ELF-1 (cell line): ENCODE measurements around the gene AKR1B15.
"Not testable (repeated sequence)": the region's sequence is repeated elsewhere in the genome, so short reads cannot be mapped to it uniquely, and the experiment has no call there.

Source experiments
- DNase-seq: peaks from one replicate; pipeline ENCODE4 v3.0.0-alpha.2; 2016; ENCODE audit warnings: low read depth, low spot score

The AKR1B15 gene

DNA sequence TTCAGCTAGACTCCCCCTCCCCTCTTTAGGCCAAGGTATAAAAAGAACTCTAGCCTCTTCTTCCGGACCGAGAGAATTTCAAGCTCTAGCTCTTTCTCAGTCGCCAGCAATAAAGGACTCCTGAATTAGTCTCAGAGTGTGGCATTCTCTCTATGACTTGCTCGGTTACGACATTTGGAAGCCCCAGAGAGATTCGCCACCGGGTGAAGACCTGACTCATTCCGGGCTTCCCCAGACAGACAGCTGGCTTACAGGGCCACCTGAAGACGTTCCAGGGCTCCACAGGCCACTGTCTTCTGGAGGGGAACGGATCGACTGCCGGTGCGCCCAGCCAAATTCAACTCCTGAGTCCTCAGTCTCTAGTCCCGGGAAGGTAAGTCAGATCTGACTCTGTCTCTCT lies at the start of gene AKR1B15:
Gene AKR1B15, plus strand, starts transcription at position 234 of the 400 bp plus-strand sequence. CDS start 15,510 bp downstream, outside the sequence.
- peak; percentile 39 for DNase-seq

DNA sequence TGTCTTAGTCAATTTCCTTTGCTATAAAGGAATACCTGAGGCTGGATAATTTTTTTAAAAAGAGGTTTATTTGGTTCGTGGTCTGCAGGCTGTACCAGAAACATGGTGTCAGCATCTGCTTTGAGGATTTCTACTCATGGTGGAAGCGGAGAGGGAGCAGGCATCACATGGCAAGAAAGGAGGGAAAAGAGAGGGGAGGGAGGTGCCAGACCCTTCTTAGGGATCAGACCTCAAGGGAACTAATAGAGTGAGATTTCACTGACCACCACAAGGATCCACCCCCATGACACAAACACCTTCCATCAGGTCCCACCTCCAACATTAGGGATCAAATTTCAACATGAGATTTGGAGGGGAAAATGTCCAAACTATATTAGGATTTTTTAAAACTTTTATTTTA lies 48.5 kb upstream of the AKR1B15 start:
- DNase-seq: no peak

DNA sequence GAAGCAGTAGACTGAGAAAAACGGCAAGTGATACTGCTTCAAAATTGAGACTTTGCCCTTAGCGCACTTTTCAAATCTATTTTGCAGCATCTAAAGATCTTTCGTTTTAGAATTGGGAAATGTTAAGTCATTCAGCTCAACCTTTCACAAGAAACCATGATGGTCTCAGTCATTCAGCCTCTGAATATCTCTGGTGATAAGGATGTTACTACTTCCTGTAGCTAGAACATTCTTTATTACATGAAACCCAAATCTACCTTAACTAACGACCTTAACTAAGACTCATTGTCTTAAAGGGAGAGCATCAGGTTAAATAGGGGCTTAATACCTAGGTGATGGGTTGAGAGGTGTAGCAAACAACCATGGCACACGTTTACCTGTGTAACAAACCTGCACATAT lies 47.9 kb upstream of the AKR1B15 start:
- no peak for DNase-seq

DNA sequence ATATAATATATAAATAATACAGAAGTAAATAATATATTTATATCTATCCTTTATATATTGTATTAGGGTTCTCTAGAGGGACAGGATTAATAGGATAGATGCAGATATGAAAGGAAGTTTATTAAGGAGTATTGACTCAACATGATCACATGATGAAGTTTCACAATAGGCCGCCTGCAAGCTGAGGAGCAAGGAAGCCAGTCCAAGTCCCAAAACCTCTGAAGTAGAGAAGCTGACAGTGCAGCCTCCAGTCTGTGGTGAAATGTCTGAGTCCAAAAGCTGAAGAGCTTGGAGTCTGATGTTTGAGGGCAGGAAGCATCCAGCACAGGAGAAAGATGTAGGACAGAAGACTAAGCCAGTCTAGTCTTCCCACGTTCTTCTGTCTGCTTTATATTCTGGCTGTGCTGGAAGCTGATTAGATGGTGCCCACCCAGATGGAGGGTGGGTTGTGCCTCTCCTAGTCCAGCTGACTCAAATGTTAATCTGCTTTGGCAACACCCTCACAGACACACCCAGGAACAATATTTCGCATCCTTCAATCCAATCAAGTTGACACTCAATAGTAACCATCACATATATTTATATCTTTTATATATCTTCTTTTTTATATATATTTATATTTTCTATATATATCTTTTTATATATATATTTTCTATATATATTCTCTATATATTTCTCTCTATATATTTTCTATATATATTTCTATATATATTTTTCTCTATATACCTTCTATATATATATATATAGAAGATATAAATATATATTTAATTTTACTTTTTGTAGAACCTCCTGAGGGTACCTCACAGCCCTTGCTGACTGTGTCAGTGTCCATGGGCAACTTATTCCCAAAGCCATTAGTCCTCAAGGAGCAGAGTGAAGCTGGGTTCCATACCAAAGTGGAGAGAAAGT lies 46.2 kb upstream of the AKR1B15 start:
- DNase-seq: no peak

DNA sequence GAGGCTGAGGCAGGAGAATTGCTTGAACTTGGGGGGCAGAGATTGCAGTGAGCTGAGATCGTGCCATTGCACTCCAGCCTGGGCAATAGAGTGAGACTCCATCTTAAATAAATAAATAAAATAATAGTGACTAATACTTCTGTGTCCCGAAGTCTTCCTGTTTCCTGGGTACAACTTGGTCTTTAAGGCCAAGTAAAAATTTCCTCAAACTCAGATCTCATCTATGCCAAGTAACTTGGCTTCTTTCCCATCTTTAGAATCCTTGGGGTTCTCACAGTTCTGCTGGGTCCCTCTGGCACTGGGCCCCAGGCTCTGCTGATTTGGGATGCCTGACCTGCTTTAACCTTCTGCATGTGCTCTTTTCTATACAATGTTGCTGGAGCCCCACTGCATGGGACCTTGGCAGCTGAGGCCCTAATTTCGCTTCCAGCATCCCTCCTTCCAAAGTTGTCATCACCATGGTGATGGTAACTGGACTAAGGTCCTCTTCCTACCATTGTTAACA lies 44.2 kb upstream of the AKR1B15 start:
- DNase-seq: no peak

DNA sequence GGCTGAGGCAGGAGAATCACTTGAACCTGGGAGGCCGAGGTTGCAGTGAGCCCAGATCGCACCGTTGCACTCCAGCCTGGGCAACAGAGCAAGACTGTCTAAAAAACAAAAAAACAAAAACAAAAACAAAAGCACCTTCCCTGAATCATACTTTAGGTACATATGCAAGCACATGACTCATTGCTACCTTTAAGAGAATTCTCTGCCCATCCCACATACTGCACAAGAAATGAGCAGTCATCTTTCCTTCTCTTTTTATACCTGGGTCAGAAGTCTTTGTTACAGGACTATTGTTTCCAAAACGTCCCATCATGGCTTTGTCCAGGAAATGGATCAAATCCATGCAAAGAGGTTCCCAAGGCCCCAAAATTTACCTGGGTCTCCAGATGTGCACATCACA lies 43.1 kb upstream of the AKR1B15 start:
- no peak for DNase-seq

DNA sequence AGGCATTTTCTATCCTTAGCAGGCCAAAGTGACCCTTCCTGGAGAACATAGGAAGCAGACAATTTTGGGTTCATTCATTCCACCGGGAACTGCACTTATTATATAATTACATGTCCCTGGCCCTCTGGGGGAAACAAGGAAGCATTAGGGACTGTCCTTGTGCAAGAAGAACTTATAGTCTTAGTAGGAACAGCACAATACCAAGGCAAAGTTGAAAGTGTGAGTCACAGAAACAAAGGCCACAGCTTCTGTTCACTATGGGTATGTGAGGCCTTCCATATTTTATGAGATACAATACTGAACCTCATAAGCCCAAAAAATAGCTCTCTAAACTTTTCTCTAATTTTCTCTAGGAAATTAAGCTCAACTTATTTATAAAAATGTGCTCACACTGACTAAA lies 39.9 kb upstream of the AKR1B15 start:
- DNase-seq: no peak

DNA sequence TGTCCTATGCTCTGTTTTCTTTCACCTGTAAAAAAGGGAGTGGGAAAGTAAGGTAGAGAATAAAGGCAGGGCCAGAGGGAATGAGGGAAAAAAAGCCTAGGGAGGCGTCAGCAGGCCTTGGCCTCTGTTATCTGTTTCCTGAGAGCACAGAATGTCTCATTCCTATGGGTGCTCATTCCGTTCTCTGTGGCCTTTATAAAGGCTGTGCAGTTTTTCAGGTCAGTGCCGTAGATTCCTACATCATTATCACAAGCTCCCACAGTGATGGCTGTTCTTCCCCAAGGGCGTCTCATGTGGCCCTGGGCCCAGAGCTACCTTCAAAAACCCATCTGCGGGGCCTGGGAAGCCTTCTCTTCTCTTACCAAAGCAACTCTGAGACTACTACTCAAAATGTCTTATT lies 38.3 kb upstream of the AKR1B15 start:
- no peak for DNase-seq

DNA sequence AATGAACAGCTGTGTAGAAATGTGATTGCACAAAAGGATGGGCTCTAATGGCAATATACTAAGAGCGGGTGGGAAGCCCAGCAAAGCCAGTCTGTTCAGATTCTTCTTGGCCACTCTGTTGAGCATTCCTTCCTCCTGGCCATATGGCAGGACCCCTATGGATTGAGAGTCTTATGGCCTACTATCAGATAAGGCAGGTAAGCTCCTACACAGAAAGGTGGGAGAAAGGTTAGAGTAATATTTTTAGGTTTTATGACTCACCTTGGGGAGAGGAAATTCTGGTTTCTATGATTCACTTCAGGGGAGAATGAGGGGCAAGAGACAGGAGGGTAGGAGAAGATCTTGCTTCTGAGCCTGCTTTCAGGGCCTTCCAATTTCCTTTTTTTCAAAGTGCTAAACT lies 36.6 kb upstream of the AKR1B15 start:
- no peak for DNase-seq

DNA sequence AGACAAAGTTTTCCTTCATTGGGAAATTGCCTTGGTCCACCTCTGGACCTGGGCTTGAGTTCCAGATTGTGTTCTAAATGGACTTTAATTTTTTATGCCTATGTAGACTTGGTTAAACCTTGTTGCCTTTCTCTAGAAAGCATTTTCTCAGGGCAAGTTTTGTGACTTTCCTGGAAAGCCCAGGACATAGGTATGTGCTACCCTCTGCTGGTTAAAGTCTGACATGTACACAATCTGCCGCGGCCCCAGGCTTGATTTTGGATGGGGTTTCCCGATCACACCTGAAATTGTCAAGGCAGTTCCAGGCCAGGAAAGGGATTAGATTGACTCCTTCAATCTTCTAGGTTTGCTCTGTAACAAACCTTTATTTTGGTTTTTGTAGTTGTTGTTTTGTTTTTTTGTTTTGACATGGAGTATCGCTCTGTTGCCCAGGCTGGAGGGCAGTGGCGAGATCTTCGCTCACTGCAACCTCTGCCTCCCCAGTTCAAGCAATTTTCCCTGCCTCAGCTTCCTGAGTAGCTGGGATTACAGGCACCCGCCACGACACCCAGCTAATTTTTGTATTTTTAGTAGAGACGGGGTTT lies 35.6 kb upstream of the AKR1B15 start:
- DNase-seq: peak; percentile 56

DNA sequence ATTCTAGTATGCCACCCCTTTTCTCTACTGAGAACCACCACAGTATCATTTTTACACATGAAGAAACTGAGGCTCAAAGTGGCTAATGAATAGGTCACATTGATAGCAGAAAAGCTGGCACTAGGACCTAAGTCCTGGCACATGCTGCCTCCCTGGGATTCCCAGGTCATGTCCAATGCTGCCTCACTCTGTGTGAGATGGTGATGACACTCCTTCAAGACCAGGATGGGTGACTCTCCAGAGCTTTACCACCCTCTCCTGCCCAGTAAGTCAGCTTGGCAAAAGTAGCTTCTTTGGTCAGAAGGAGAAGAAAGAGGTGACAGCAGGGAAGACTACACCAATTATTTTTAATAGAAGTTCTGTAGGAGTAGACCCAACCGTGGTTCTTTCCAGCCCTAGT lies 34.8 kb upstream of the AKR1B15 start:
- no peak for DNase-seq

DNA sequence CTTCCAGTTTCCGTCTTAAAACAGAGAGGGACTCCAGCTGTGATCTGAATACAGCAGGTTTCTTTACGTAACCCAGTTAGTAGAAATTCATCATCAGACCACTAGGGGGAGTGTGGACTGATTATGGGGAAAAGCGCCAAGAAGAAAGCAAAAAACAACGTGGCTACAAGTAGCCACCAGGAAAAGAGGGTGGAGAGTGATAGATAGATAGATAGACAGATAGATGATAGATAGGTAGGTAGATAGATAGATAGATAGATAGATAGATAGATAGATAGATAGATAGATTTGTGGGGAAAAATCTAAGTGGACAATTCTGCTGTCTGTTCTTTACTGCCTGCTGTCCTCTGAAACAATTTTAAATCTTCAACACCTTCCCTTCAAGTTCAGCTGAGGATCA lies 34.2 kb upstream of the AKR1B15 start:
- DNase-seq: peak; percentile 57

DNA sequence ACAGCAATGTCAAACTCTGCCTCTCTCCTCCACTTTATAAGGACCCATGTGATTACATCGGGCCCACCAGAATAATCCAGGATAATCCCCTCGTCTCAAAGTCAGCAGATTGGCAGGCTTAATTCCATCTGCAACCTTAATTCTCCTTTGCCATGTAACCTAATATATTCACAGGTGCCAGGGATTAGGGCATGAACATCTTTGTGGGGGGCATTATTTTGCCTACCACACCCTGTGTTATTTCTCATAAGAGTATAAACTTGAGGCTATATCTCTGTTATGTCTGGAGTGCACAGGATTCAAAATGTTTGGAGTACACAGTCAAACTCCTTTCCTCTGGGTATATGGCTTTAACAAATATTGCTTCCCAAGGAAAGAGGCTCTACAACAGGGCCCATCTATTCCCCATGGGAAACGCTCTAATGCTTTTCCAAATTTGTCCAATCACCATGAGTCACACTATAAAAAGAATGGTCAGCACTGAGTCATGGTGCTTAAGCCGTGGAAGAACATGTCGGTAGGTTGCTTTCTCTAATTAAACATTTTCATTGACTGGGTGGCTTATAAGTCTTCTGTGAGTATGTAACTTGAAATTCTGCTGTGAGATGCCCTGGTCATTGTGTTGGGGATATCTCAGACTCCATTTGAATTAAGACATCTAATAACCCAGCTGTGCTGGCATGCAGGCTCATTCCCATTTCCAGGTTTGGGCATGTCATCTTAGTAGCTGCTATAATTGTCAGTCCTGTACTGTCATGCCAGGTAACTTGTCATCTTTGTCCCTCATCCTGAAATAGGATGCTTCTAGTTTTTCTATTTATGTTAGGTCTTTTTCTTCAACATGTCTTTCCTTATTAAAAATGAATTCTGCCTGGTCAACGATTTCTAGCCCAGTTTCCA lies 33.1 kb upstream of the AKR1B15 start:
- no peak for DNase-seq

DNA sequence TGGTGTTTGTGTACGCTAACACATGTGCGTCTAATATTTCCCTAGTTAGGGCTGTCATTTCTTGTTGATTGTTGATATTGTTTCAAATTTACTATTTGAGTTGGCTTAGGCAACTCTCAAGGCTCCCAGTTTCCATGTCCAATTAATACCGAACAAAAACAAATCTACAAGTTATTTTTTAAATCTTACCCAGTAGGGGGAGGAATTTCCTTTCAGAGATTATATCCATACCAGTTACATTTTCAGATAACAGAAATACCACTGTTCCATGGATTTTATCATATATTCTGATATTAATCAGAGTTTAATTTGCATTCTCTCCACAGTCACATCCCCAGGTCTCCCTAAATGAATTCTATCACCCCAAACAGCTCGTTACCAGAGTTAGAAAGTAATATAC lies 28.8 kb upstream of the AKR1B15 start:
- no peak for DNase-seq

DNA sequence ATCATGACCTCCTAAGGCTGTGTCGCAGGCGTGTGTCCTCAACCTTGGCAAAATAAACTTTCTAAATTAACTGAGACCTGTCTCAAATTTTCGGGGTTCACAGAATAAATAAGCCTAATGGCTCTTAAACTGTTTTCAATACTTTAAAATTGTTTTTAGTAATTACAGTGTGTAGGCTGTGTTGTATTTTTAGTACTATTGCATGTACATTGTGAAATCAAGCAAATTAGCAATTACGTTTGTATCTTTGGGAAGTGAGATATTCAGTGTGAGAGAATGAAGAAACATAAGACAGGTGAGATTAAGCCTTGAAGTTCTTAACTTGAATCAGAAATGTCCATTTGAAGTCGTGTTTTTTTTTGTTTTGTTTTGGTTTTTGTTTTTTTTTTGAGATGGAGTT lies 26.3 kb upstream of the AKR1B15 start:
- no peak for DNase-seq

DNA sequence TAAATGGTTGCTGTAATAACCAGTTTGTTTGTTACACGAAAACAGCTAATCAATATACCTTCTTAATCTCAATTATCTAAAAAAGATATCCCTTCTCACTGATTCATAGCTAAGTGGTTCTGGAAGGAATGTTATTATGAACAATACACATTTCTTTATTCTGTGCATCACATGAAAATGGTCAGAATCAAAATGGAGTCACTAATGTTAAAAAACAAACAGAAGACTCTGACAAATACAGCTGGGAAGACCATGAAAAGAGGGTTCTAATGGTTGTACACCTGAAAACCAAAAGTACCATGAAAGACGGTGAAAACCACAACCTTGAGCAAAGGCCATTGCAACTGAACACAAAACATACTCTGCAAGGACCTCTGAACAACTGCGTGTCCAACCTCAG lies 23.5 kb upstream of the AKR1B15 start:
- DNase-seq: not testable (repeated sequence)

DNA sequence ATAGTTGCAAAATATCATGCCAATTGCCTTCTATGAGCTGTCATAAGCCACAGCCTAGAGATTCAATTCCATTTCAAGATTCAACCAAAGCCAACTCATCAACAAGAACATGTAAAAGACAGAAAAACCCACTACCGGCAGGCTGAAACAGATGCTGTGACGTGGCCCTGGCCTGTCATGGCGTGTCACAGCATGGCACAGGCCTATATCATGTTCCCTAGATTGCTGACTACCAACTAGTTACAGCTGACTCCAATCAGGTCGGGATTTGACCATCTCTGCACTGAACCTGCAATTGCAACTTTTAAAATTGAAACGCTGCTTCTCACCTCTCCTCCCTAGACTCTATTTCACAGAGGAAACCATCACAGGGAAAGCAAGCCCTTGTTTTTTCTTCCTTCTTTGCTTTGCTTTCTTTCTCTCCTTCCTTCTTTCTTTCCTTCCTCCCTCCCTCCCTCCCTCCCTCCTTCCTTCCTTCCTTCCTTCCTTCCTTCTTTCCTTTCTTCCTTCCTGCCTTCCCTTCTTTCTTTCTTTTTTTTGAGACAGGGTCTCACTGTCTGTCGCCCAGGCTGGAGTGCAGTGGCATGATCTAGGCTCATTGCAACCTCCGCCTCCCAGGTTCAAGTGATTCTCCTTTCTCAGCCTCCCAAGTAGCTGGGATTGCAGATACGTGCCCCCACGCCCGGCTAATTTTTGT lies 22.2 kb upstream of the AKR1B15 start:
- DNase-seq: not testable (repeated sequence)

DNA sequence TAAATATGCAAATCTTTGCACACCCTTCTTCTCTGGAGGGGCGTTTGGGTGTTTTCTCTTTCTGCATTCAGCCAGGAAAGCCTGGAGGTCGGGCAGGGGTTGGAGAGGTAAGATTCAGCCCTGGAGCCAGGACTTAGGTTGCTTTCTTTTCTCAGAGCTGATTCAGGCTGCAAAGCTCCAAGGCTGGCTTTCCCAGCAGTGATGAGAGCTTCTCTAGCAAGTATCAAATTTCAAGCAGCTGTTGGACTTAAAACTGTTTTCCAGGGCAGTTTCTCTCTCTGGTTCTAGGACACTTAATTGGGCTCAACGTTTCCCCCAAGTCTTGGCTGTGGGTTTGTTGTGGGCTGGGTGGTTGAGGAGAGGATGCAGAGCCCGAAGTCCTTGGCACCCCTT lies 20.9 kb upstream of the AKR1B15 start:
- peak; percentile 45 for DNase-seq

DNA sequence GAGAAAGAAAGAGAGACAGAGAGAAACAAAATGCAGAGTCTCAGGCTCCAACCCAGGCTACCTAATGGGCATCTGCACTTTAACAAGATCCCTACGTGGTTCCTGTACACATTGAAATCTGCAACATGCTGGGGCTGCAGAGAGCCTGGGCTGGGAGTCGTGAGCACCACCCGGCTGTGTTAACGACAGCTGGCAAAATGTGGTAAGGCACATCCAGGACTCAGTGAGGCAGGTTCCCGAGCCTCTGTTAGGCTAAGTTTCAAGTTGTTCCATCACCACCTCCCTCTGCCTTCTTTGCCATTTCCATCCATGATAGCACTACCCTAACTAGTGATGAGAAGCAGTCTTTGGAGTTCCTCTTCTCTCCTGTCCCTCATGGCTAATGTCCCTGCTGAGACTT lies 20.2 kb upstream of the AKR1B15 start:
- DNase-seq: no peak

DNA sequence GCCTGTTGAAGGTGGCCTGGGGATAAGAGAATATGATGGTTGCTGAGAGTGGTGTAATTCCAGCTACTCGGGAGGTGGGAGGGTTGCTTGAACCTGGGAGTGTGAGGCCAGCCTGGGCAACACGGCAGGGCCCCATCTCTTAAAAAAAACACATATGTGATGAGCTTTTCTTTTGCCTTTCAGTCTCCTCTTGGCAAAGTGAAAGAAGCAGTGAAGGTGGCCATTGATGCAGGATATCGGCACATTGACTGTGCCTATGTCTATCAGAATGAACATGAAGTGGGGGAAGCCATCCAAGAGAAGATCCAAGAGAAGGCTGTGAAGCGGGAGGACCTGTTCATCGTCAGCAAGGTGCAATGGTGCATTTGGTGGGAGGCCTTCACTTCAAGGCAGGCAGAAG lies 18.4 kb upstream of the AKR1B15 start:
- DNase-seq: no peak

DNA sequence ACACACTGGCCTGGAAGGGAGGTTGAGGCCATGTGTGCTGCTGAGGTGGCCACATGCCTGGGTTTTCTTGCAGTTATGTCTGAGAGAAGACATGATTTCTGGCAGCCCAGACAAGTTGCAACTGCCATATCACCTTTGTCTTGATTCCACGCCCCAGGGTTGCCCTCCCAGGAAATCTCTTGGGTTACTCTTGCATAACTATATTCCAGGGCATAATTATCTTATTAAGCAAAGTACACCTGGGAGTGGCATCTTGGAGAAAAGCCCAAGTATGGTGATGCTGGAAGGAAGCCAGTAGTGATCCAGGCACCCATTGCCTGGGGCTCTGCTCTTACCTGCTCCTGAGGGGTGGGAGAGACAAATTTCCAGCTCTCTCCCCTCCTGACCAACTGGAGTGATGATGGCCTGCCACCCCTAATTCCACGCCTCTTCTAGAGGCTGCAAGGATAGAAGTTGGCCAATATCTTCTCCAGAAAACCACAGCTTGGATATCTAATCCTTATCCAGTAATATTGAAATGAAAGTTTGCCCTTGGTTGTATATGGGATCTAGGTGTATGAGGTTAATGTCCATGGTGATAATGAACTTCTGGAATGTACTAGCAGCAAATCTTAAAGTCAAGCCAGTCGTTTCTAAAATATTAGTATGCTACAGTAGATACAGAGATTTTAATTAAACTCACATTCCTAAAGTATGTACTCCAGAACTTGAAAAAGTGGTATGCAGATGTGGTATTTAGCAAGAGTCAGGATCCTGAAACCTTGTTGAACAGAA lies 16.5 kb upstream of the AKR1B15 start:
- no peak for DNase-seq
